HS-5 (cell line): Measurements from ENCODE around the gene PDRG1.
"Not testable (repeated sequence)": the region's sequence is repeated elsewhere in the genome, so short reads cannot be mapped to it uniquely, and the experiment has no call there.

Experiments used
- DNase-seq: peaks from one replicate; pipeline ENCODE4 v3.0.0-alpha.2; 2012; ENCODE audit warnings: low read depth

PDRG1 gene

GRCh38 chr20:31926493-31926892 lies 25.4 kb downstream of the PDRG1 start:
- DNase-seq: no peak

DNA sequence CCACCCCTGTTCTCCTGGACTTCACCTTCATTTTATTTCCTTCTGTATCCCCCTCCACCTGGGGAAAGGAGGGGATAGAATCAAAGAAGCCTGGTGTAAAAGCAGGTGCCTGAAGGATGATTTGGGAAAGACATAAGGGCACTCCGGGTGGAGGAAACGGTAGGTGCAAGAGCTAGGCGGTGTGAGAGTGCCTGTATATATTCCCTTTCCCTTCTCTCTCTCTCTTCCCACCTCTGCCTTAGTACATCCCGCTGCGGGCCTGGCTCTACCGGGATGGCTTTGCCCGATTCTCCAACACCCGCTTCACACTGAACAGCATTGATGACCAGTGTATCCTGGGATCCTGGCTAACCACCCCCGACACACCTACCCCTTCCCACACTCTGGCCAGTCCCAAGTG lies 26.2 kb downstream of the PDRG1 start:
- DNase-seq: no peak

GRCh38 chr20:31924561-31924960 lies 27.3 kb downstream of the PDRG1 start:
- no peak for DNase-seq

DNA sequence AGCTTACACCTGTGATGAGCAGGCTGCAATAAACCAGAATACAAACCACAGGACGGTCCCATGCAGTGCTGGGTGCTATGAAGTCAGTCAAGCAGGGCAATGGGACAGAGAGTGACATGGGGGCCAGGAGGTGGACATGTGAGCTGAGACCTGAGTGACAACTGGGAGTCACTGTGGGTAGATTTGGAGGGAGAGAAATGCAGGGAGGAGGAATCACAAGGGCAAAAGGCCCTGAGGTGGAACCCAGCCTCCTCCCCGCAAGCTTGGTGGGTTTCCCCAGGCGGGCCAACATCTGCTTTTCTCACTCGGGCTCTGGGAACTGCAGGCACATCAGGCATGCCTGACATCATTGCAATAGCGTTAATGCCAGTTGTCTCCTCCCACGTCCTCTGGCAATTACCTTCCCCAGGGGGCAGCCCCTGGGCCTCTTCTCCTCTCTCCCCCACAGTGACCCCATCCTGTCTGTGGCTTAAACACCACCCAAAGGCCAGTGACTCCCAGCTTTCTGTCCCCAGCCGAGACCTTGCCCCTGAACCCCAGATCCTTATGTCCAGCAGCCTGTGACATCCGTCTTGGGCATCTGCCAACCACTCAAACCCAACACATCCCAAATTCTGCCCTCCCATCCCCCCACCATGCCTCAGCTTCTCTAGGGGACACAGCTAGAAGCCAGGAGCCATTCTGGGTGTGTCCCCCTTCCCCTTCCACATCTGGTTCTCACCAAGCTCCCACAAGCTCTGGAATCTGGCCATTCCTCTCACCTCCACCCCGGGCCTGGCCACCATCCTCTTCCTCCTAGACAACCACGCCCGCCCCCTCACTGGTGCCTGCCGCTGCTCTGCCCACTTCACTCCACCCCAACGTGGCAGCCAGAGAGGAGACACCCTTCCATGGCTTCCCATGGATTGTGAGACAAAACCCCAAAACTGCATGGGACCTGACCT lies 28.2 kb downstream of the PDRG1 start:
- no peak for DNase-seq

GRCh38 chr20:31922588-31922987 lies 29.3 kb downstream of the PDRG1 start:
- DNase-seq: no peak

DNA sequence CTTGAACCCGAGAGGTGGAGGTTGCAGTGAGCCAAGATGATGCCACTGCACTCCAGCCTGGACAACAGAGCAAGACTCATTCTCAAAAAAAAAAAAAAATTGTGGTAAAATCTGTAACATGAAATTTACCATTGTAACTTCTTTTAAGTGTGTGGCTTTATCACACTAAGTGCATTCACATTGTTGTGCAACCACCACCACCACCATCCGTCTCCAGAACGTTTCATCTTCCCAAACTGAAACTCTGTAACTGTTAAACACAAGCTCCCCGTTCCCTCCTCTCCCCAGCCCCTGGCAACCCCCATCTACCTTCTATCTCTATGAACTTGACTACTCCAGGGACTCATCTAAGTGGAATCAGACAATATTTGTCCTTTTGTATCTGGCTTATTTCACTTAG lies 29.7 kb downstream of the PDRG1 start:
- no peak for DNase-seq

DNA sequence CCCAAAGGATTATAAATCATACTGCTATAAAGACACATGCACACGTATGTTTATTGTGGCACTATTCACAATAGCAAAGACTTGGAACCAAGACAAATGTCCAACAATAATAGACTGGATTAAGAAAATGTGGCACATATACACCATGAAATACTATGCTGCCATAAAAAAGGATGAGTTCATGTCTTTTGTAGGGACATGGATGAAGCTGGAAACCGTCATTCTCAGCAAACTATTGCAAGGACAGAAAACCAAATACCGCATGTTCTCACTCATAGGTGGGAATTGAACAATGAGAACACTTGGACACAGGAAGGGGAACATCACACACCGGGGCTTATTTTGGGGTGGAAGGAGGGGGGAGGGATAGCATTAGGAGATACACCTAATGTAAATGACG lies 30.4 kb downstream of the PDRG1 start:
- DNase-seq: not testable (repeated sequence)

- no peak for DNase-seq
Measured at GRCh38 chr20:31920275-31920855, 31.5 kb downstream of the PDRG1 start.

GRCh38 chr20:31919410-31920155 lies 32.3 kb downstream of the PDRG1 start:
- no peak for DNase-seq

- DNase-seq: no peak
Measured at GRCh38 chr20:31918466-31919105, 33.3 kb downstream of the PDRG1 start.

DNA sequence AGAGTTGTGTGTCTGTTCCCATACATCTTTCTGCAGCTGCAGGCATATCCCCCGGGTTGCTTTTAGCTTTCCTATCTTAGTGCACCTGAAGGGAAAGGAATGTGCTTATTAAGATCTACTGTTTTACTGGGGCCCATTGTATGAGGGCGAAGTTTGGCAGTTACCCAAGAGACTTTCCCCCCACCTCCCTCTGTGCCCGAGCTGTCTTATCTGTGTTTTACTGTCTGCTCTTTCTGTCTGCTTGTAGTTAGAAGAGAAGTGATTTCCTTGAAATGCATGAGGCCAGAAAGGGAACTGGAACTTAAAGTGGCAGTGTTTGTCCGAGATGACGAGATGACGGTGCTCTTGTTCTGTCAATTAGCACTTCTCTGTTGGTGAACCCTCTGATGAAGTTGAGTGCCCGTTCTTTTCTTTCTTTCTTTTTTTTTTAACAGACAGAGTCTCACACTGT lies 33.9 kb downstream of the PDRG1 start:
- DNase-seq: not testable (repeated sequence)

GRCh38 chr20:31916708-31917107 lies 35.1 kb downstream of the PDRG1 start:
- no peak for DNase-seq

- no peak for DNase-seq
Measured at GRCh38 chr20:31915491-31916280, 36.2 kb downstream of the PDRG1 start.

DNA sequence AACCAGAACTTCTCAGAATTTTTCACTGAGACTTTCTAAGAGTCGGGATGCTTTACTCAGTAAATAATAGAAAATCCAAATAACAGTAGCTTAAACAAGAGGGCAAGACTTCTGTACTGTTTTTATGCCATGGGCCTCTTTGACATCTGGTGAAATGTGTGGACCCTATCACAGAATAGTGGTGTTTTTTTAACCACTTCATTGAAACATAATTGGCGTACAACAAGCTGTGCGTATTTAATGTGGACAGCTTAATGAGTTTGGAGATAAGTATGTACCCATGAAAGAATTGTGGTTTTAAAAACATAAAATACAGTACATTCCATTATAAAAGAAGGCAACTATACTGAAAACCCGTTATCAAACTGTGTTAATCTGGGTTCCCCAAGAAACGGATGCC lies 37.7 kb downstream of the PDRG1 start:
- no peak for DNase-seq

DNA sequence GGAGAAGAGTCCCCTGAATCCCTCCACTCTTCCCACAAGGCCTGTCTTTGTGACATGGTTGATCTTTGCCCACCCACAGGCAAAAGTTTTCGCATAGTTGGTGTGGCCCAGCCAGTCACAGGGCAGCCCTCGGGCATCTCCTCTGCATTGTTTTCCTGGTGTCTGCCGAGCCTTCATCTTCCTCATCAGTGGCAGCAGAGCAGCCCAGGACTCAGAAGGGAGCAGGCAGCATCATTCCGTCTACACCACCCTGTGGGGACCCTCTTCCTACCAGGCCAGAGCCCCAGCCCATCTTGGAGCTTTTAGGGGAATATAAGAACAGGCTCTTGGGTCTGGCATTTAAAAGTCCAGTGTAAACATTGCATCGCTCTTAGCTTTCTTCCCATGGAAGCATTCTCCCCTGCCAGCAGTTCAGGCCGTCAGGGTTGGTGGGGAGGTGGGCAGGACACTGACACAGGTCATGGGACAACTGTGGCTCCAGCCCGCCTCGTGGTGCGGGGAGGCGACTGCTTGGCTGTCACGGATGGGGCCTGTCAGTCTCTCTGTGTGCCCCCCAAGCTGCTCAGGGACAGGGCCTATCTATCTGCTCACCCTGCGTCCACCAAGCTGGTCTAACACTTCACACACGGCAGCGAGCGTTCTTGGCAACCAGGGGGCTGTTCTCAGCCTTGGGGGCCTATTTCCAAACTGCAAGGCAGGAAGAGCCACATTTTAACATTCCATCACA lies 38.3 kb downstream of the PDRG1 start:
- no peak for DNase-seq

GRCh38 chr20:31910071-31910803 lies 41.6 kb downstream of the PDRG1 start:
- no peak for DNase-seq

GRCh38 chr20:31909253-31910070 lies 42.4 kb downstream of the PDRG1 start:
- DNase-seq: no peak

GRCh38 chr20:31908424-31908823 lies 43.4 kb downstream of the PDRG1 start:
- no peak for DNase-seq

- DNase-seq: no peak
Measured at GRCh38 chr20:31908016-31908415, 43.8 kb downstream of the PDRG1 start.
